HG03060 (cell line): ENCODE results near the gene RARS2.
A peak's percentile ranks its signal among the peaks of the same experiment; 100 is the strongest.
"Not testable (repeated sequence)": the region's sequence is repeated elsewhere in the genome, so short reads cannot be mapped to it uniquely, and the experiment has no call there.

Experiments used
- ATAC-seq: cut with Tn5 transposase; IDR thresholded peaks from one replicate; pipeline ENCODE4 v1.9.1; 2021; ENCODE audit warnings: low read depth, moderate number of reproducible peaks; ENCODE audit not compliant: unreplicated experiment

The RARS2 gene, protein sequence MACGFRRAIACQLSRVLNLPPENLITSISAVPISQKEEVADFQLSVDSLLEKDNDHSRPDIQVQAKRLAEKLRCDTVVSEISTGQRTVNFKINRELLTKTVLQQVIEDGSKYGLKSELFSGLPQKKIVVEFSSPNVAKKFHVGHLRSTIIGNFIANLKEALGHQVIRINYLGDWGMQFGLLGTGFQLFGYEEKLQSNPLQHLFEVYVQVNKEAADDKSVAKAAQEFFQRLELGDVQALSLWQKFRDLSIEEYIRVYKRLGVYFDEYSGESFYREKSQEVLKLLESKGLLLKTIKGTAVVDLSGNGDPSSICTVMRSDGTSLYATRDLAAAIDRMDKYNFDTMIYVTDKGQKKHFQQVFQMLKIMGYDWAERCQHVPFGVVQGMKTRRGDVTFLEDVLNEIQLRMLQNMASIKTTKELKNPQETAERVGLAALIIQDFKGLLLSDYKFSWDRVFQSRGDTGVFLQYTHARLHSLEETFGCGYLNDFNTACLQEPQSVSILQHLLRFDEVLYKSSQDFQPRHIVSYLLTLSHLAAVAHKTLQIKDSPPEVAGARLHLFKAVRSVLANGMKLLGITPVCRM

DNA sequence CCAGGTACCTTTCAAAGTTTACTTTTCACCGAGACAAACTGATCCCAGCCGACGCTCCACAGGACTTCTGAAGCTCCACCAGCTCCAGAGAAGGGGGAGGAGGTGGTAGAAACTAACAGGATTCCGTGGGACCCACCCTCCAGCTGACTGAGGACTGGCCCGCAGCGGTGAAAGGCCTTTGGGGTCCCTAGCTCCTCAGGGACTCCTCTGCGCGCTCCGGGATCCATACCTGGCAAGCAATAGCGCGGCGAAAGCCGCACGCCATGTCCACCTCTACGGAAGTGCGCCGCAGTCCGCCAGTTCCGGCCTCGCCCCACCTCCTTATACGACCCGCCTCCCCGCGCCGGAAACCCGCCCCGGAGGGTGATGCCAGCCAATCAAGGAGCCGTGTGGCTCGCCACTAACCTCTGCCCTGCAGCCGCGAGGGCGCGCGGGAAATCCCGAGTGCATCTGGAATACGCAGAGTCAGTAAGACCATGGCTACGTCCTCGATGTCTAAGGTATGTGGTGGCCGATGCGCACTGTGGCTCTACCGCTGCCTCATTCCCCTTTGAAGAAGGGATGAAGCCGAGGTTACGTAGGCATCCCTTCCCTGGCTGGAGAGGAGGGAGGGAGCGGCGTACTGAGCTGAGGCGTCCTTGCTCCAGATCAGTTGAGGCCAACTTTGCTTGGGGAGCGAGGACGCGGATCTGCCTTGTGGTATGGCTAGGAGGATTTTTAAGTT, at the start of gene RARS2, which contains the start of gene ORC3:
TSS of gene RARS2 (minus strand) at position 295 of the 724 bp plus-strand sequence. CDS start at position 265, 30 bp downstream.
TSS of gene ORC3 (plus strand) at position 443 of the 724 bp plus-strand sequence. CDS start at position 477, 34 bp downstream.
- peak; percentile 99 for ATAC-seq

DNA sequence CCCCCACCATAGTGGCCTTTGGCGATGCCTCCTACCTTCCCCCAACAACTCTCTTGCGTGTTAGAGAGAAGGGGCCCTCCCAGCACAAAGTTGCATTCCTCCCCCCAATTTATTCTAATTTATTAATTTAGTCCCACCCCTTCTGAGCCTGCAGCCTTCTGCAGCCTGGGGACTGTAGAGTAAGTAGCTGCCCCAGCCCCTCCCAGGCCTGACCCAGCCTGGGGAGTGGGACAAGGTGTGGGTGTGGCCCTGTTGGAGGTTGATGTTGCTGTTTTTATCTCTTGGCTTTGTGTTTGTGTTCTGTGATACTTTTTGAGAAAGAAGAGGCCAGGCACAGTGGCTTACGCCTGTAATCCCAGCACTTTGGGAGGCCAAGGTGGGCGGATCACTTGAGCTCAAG, 49.6 kb upstream of the RARS2 start:
- no peak for ATAC-seq

DNA sequence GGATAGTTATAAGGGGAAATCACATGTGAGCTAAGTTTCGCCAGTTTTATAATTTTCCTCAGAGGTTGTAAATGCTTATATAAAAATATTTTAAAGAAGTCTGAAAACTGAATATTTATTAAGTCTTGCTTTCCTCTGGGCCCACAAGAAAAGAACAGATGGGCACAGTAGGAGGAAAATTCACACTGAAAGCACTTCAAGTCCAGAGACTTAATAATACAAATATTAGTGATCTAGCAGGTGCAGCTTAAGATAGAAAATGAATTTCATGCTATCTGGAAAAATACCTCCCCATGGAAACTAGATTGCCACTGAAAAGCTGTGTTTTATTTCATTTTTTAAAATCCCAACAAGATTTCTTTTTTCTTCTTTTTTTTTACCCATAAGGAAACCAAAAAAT, 47.3 kb upstream of the RARS2 start:
- ATAC-seq = no peak

DNA sequence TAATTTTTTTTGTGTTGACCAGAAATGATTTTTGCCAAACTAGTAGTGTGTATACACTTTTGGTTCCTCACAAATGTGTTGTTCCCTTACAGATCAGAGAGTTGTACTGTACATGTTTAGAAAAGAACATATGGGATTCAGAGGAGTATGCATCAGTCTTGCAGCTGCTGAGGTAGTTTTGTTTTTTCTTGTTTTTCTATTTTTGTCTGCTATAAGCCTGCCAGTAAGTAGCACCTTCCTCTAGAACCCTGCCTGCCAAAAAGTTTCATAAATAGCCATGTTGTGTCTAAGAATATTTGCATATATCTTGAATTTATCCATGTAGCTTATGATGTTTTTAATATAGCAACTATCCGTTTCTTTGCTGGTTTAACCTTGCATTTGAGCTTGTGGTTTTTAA, 46.5 kb upstream of the RARS2 start:
- ATAC-seq = no peak

DNA sequence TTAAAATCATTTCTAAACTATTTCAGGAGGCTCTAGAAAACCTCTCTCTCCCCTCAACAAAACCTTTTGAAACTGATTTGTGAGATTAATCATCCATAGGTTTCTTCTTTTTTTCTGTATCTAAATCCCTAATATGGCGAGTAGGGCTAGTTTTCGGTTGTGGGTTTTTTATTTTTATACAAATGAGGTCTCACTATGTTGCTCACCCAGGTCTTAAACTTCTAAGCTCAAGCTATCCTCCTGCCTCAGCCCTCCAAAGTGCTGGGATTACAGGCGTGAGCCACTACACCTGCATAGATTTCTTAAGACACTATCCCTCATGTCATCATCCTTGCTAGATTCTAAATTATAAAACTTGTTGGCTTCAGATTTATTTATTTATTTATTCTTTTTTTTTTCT, 44.1 kb upstream of the RARS2 start:
- no peak for ATAC-seq

DNA sequence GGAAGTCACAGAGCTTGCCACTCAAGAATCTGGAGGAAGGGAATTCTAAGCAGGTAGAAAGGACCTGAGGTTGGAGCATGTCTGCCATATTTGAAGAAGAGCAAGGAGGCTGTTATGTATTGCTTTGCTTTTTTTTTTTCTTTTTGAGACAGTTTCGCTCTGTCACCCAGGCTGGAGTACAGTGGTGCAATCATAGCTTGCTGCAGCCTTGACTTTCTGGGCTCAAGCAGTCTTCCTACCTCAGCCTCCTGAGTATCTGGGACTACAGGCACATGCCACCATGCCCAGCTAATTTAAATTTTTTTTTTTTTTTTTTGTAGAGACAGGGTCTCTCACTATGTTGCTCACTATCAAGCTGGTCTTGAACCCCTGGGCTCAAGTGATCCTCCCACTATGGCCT, 41.0 kb upstream of the RARS2 start:
- no peak for ATAC-seq

DNA sequence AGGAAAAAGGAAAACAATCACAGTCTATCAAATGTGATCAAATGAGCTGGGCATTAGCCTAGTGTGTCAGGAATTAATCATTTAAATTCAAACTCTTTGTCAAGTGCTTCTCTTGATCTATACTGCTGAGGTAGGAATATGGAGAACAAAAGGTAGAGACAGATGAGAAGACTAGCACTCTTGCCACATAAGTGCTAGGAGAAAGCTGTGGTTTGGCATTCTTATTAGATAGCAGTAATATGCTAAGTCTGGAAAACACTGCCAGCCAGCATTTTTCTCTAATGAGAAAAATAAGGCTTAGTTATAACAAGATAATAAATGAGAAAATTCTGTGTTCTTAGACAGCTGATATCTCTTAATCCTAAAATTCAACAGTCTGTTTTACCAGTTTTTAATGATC, 39.1 kb upstream of the RARS2 start:
- ATAC-seq = no peak

DNA sequence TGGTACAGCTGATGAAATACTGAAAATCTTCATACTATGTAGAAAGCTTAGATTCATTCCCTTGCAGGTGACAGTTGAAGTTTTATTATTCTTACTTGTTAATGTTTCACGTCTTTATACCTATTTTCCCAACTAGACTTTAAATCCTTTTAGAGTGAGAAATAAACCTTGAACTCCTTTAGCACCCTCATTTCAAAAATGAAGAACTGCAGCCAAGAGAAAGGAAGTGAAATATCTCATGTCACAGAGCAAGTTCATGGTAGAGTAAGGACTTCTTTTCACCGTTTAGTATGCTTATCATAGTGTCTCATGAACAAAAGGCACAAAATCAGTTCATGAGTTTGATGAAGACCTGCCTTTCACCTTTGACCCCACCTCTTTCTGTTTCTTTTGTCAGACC, 38.6 kb upstream of the RARS2 start:
- ATAC-seq = no peak

DNA sequence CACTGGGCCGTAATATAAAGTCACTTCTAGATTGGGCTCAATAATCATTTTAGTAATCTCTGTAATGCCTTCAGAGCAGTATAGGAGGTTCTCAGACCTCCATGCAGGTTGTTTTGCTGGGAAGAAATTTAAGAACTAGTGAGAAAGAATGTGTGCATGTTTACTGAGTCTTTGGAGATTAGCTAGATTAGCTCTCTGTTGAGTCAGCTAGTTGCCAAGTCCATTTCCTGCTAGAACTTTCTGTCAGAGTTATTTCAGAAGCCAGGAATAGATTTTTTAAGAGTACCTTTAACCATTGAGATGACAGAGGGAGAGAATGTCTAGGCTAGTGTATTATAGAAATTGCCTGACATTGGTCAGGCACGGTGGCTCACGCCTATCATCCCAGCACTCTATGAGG, 33.5 kb upstream of the RARS2 start:
- no peak for ATAC-seq

DNA sequence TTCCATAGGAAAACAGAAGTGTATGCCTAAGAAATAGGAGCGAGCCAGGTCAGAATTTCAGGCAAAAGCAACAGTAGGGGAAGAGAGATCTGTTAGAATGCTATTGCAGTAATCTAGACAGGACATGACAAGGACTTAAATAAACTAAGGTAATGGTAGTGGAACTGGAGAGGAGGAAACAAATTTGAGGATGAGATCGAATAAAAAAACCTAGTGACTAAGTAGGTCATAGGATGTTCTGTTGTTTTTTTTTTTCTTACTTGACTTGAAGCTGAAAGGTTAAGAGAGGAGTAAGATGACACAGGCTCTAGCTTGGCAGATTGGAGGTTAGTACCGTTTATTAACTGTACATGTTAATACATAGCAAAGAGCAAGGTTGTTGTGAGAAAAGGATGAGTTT, 28.7 kb upstream of the RARS2 start:
- no peak for ATAC-seq

DNA sequence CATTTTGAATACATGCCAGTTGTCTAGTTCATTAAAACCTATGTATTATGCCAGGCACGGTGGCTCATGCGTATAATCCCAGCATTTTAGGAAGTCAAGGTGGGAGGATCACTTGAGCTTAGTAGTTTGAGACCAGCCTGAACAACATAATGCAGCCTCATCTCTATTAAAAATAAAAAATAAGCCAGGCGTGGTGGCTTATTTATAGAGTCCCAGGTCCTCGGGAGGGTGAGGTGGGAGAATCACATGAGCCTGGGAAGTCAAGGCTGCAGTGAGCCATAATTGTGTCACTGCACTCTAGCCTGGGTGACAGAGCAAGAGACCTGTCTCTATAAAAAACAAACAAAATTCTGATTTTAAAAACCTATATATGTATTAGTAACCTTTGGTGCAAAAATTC, 27.6 kb upstream of the RARS2 start:
- no peak for ATAC-seq

DNA sequence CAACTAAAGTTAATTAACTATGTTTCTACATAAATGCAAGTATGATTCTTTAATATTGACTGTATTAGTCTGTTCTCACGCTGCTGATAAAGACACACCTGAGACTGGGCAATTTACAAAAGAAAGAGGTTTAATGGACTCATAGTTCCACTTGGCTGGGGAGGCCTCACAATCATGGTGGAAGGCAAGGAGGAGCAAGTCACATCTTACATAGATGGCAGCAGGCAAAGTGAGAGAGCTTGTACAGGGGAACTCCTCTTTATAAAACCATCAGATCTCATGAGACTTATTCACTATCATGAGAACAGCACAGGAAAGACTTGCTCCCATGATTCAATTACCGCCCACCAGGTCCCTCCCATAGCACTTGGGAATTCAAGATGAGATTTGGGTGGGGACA, 23.2 kb upstream of the RARS2 start:
- not testable (repeated sequence) for ATAC-seq

DNA sequence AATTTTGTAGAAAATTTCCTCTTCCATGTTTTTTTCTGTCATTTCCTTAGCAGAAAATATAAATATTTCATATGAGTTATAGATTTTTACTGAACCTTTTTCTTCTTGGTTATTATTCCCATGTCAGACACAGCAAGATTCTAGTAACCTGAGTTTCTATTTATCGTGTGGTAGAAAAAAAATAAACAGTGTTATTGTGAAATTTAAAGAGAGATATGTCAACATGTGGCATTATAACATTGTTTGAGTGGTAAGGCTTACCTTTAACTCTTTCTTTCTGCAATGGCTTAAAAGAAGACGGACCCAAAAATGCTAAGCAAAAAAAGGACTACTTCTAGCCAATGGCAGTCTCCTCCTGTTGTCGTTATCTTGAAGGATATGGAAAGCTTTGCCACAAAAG, 19.0 kb upstream of the RARS2 start:
- ATAC-seq = no peak

DNA sequence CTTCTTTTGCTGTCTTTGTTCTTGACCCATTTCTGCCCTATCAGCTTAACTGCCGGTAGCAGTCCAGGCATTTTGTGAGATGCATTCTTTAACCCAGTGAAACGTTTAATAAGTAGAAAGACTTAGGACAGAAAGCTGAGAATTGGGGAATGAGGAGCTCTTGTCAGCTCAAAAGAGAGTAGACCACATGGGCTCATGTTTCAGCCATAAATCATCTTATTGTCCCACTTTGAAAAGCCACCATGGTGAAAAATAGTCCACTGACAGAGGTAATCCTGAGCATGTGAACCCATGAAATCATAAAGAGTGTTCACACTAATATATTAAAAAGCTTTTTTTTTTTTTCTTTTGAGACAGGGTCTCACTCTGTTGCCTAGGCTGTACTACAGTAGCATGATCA, 16.4 kb upstream of the RARS2 start:
- no peak for ATAC-seq

DNA sequence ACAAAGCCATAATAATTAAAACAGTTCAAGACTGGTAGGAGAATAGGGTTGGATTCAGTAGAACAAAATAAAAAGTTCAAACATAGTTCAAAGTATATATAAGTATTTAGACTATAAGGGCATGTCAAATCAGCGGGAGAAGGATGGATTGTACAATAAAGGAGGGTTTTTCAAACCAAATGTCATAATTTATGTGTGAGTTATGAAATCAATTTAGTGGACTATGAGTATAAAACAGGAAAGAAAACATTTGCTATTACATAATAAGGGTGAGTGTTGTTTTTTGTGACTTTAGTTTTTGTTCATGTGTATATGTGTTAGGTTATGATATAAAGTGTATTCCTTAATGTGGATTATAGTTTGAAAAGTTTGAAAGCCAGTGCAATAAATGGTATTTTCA, 10.8 kb upstream of the RARS2 start:
- no peak for ATAC-seq

DNA sequence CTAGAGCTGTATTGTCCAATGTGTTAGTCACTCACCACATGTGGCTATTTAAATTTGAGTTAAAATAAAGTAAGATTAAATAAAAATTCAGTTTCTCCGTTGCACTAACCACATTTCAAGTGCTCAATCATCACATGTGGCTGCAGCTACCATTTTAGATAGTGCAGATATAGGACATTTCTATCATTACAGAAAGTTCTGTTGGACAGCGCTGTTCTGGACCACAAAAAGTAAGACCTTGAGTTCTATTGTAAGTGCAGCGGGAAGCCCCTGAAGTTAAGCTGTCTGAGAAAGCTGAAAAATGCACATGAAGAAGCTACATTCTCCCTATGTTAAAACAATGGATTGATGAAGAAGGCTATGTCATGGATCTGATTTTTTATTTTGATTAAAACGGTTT, 1.2 kb upstream of the RARS2 start:
- no peak for ATAC-seq

DNA sequence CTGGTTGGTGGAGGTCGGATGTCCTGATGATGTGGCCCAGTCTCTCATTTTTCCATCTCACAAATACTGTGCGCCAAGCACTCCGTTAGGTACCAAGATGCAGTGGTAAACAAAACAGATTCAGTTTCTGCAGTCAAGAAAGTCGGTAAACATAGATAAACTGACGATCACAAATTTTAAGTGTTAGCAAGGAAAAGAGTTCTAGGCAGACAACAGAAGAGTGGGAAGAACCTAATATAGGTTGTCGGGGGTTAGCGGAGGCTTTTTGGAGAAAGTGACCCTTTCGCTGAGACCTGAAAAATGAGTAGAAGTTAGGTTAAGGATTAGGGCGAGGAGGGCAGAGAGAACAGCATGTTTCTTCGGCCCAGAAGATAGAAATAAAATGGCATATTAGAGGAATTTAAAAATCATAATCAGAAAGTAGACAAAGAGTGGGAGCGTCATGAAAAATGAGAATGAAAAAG, 662 bp upstream of the RARS2 start:
- ATAC-seq = no peak

DNA sequence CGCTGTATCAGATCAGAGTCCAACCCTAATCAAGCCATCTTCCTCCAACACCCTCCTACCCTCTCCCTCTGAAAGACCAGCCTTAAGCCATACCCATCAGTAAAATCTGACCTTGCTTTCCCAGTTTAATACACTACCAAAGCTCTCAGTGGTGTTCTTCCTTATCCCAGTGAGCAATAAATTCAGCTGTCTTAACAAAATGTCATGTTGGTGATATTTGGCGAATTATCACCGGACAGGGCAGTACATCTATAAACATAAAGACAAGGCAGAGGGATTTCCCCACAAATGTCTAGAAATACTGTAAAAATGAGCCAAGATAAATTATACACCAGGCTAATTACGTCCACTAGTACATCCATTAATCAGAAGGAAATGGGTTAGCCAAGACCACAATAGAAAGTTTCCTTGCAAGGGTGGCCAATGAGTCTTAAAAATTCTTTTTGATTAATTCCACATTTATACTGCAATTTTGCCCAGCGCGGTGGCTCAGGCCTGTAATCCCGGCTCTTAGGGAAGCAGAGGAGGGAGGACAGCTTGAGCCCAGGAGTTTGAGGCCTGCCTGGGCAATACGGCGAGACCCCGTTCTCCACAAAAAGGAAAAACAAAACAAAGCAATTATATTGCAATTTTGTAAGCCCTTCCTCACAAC, 905 bp downstream of the RARS2 start:
- no peak for ATAC-seq

DNA sequence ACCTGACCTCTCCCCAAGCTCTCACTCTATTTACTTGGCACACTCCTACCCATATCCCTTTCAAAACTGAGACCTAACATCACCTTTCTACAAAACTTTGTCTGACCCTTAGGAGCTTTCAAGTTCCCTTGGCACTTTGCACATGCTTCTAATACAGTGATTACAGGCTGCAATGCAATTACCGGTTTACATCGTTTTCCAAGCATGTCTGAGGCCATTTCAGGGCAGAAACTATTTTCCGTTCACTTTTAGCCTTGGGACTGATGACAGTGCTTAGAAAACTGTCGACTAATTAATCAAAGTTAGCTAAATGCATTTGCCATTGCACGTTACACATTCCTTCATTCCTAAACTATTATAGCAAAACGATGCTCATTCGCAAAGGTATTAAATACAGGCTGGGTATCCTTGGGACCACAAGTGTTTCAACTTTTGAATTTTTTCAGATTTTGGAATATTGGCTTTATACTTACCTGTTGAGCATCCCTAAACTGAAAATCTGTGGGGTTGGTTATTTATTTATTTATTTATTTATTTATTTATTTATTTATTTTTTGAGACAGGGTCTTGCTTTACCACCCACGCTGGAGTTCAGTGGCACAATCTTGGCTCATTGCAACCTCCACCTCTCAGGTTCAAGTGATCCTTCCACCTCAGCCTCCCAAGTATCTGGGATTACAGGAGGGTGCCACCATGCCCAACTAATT, 3.3 kb downstream of the RARS2 start:
- no peak for ATAC-seq

DNA sequence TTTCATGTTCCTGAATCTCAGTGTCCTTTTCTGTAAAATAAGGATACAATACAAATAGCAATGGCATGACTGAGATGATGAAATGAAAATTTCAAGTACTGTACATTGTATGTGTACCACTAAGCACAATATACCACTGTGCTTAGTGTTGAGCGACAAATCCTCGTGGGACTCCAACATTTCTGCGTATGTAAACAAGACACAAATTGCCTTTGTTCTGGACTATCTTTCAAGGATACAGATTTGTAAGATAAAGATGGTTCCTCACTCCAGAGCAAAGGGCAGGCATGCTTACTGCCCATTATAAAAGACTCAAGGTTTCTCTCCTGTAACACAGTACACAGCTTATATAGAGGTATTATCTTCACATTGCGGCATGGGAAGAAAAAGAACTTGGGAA, 6.0 kb downstream of the RARS2 start:
- no peak for ATAC-seq
